Kidney (tissue), 14 donors: ENCODE results near the gene B4GALT2. TPM values are rescaled to one million over a fixed set of nuclear protein-coding genes. Genes with fewer than 3 reads are reported as not detected.

Experiments used
- DNase-seq, 5 donors: peaks; one replicate each; pipeline ENCODE4 v3.0.0-alpha.2; 2013 to 2020
- FAIRE-seq: peaks from 2 replicates; lab custom pipeline; 2012; peaks lifted over from hg19 to GRCh38; lab: Jason Lieb, UNC
- H3K27ac ChIP-seq, 2 donors: one replicate each; pipeline ENCODE4 v1.7.0; 2013; ENCODE audit warnings: low read depth in 2 of 2, low read length in 2 of 2, inconsistent platforms in 1 of 2
- H3K27me3 ChIP-seq: one replicate; pipeline ENCODE4 v1.7.1; 2013; ENCODE audit warnings: low read length, inconsistent platforms; ENCODE audit not compliant: control insufficient read depth, insufficient read depth
- H3K36me3 ChIP-seq, 3 donors: one replicate each; pipeline versions ENCODE4 v1.7.0 to v1.7.1; 2013; ENCODE audit warnings: low read length in 3 of 3, control low read depth in 1 of 3, inconsistent platforms in 1 of 3; ENCODE audit not compliant: insufficient read depth in 3 of 3, control insufficient read depth in 2 of 3
- H3K4me1 ChIP-seq, 3 donors: one replicate each; pipeline versions ENCODE4 v1.7.0 to v1.7.1; 2013; ENCODE audit warnings: low read length in 3 of 3, inconsistent platforms in 1 of 3, low read depth in 1 of 3; ENCODE audit not compliant: control insufficient read depth in 2 of 3, insufficient read depth in 2 of 3
- H3K4me3 ChIP-seq, 3 donors: one replicate each; pipeline versions ENCODE4 v1.7.0 to v1.8.1; 2013; ENCODE audit warnings: low read length in 3 of 3, control low read depth in 1 of 3, inconsistent platforms in 1 of 3
- H3K9ac ChIP-seq, 3 donors: one replicate each; pipeline versions ENCODE4 v1.7.0 to v1.7.1; 2013; ENCODE audit warnings: low read length in 3 of 3, control low read depth in 1 of 3, inconsistent platforms in 1 of 3
- H3K9me3 ChIP-seq, 3 donors: one replicate each; pipeline versions ENCODE4 v1.7.0 to v1.7.1; 2013; ENCODE audit warnings: low read length in 3 of 3, control low read depth in 1 of 3, inconsistent platforms in 1 of 3; ENCODE audit not compliant: control insufficient read depth in 2 of 3, insufficient read depth in 1 of 3
- CTCF ChIP-seq: IDR thresholded peaks from 3 replicates; pipeline ENCODE4 v1.5.1; 2012; ENCODE audit warnings: mild to moderate bottlenecking, moderate library complexity, borderline replicate concordance; ENCODE audit not compliant: insufficient read depth; ENCODE audit errors: extremely low read depth
- intact Hi-C: fragments of 100-400 bp; cut with DNase I; formaldehyde crosslinking; loops from one replicate; pipeline ENCODE4 v1.11.1; 2022
- polyA plus RNA-seq: library from polyadenylated mRNA; stranded (reverse); fragments of 350-450 nt; fragmentation: Illumina TruSeq; extraction: RNeasy Lipid Tissue Mini Kit (QIAGEN cat#74804); gene quantifications from one replicate; pipeline ENCODE4 v1.2.3, GENCODE V29; 2014; ENCODE audit warnings: low read depth, low replicate concordance; ENCODE audit not compliant: insufficient read depth
- total RNA-seq: library from RNA; stranded (reverse); fragmentation: NEBNext Ultra II Directional; extraction: Animal tissue kit (Norgen Biotek cat#: 25700); gene quantifications from one replicate; pipeline ENCODE4 v1.2.1, GENCODE V29; 2021
- donor health status: control.
- donor health status: control.
- donor health status: control.
- donor health status: control.
- donor health status: control.
- donor health status: DM: yes; HTN: yes; CAD: no.
- donor health status: Normal renal cell carcinoma (clear cell type).

B4GALT2 gene
- total and polyA plus RNA-seq, 2 donors from 2014 or later: 25.1 to 32.5 TPM

GRCh38 chr1:43977376-43978263, 1.4 kb upstream of the B4GALT2 start:
- Histone ChIP-seq H3K27ac (no peak overlapping the region), H3K4me1 (peaks cover 0 to 37% (median 7%) of the 10 kb centered on the region in 3 donors), H3K27me3 (no peaks in the 10 kb centered on the region), H3K9ac (no peak overlapping the region), H3K36me3 (peaks cover 4 to 26% (median 5%) of the 10 kb centered on the region in 3 donors), H3K9me3 (no peaks in the 10 kb centered on the region), H3K4me3 (peak overlapping the region in 1 of 3 donors; percentile 18)
- no peak for TF ChIP-seq CTCF
- DNase-seq (no peak), FAIRE-seq (no peak)
- intact Hi-C loops: no loop called here

GRCh38 chr1:43978264-43978550, 803 bp upstream of the B4GALT2 start:
- no peak for TF ChIP-seq CTCF
- Histone ChIP-seq H3K27ac (no peak overlapping the region), H3K4me3 (peak overlapping the region in 2 of 3 donors; percentile 22 to 57), H3K4me1 (peaks cover 0 to 37% (median 7%) of the 10 kb centered on the region in 3 donors), H3K36me3 (peaks cover 4 to 26% (median 5%) of the 10 kb centered on the region in 3 donors), H3K9ac (no peak overlapping the region), H3K27me3 (no peaks in the 10 kb centered on the region), H3K9me3 (no peaks in the 10 kb centered on the region)
- FAIRE-seq (no peak), DNase-seq (no peak)
- intact Hi-C loops: no loop called here

GRCh38 chr1:43979261-43979527, 184 bp downstream of the B4GALT2 start:
- Histone ChIP-seq H3K27ac (no peak overlapping the region), H3K4me1 (peaks cover 0 to 33% (median 7%) of the 10 kb centered on the region in 3 donors), H3K27me3 (no peaks in the 10 kb centered on the region), H3K9ac (no peak overlapping the region), H3K36me3 (peaks cover 4 to 26% (median 5%) of the 10 kb centered on the region in 3 donors), H3K9me3 (no peaks in the 10 kb centered on the region), H3K4me3 (peak overlapping the region in 1 of 3 donors; percentile 49)
- DNase-seq (no peak), FAIRE-seq (no peak)
- intact Hi-C loops: no loop called here
- no peak for TF ChIP-seq CTCF
